GM21576 (cell line): ENCODE results near the gene GPR152.
"Not testable (repeated sequence)": the region's sequence is repeated elsewhere in the genome, so short reads cannot be mapped to it uniquely, and the experiment has no call there.

Experiments
- ATAC-seq: cut with Tn5 transposase; IDR thresholded peaks from one replicate; pipeline ENCODE4 v1.9.1; 2021; ENCODE audit warnings: mild to moderate bottlenecking, moderate library complexity; ENCODE audit not compliant: unreplicated experiment

GPR152 gene

GRCh38 chr11:67428052-67429001 lies 24.2 kb downstream of the GPR152 start, which contains the start of gene RPS6KB2:
Gene RPS6KB2, plus strand, starts transcription at chr11:67428494. Its CDS starts 52 bp downstream, at chr11:67428546.
- ATAC-seq, result peak; percentile 74

DNA sequence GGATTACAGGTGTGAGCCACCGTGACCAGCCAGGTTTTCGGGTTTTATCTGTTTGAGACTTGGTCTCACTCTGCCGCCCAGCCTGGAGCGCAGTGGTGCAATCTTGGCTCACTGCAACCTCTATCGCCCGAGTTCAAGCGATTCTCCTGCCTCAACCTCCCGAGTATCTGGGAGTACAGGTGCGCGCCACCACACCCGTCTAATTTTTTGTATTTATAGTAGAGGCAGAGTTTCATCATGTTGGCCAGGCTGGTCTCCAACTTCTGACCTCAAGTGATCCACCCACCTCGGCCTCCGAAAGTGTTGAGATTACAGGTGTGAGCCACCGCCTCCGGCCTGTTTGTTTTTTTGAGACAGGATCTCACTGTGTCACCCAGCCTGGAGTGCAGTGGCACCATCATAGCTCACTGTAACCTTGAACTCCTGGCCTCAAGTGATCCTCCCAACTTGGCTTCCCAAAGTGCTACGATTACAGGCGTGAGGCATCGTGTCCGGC lies 25.1 kb downstream of the GPR152 start:
- not testable (repeated sequence) for ATAC-seq

- ATAC-seq, result no peak
Observed at GRCh38 chr11:67423891-67424613, 28.5 kb downstream of the GPR152 start.

GRCh38 chr11:67423466-67423865 lies 29.1 kb downstream of the GPR152 start:
- ATAC-seq, result no peak

DNA sequence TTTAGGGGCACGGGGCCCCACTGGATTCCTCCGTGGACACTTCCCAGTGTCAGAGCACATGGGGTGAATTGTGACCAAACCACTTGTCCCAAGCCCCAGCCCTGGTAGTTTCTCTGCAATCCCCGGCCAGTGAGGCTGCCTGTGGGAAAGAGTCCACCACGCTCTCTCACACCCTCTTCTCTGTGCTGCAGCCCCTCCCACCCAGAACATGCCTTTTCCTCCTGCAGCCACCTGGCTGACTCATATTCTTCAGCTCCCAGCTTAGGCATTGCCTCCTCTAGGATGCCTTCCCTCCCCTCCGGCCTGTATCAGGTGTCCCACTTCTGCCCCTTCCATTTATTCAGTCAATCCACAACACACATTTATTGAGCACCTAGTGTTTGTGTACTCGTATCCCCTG lies 29.6 kb downstream of the GPR152 start:
- ATAC-seq, result no peak

- no peak for ATAC-seq
Observed at GRCh38 chr11:67421430-67422031, 31.0 kb downstream of the GPR152 start.

GRCh38 chr11:67420646-67421429 lies 31.7 kb downstream of the GPR152 start:
- ATAC-seq, result peak; percentile 73

GRCh38 chr11:67420147-67420645 lies 32.3 kb downstream of the GPR152 start:
- ATAC-seq, result no peak

DNA sequence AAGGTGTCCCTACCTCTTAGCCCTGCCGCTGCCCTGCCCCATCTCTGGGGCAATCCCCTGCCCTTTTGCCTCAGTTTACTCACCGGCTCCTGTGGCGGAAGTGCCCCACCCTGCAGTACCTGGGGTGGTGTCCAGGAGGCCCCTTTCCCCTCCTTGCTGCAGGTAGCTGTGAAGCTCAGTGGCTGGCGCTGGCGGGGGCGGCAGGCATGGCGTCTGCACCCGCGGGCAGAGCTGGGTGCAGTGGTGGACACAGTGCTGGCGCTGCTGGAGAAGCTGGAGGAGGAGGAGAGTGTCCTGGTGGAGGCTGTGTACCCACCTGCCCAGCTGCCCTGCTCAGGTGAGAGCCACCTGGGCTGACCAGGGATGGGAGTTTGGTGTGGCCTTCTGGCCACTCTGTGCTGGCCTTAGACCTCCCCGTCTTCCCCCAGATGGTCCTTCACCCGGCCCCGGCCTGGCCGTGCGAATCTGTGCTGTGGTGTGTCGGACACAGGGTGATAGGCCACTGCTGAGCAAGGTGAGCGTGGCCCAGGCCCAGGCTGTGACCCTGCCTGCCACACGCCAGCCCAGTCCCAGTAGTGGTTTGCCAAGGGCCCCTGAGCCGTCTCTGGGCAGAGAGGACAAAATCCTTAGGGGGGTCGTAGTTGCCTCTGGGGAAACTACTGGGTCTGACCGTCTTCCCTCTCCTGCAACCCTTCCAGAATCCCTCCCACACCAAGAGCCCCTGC lies 33.0 kb downstream of the GPR152 start:
- ATAC-seq, result no peak

DNA sequence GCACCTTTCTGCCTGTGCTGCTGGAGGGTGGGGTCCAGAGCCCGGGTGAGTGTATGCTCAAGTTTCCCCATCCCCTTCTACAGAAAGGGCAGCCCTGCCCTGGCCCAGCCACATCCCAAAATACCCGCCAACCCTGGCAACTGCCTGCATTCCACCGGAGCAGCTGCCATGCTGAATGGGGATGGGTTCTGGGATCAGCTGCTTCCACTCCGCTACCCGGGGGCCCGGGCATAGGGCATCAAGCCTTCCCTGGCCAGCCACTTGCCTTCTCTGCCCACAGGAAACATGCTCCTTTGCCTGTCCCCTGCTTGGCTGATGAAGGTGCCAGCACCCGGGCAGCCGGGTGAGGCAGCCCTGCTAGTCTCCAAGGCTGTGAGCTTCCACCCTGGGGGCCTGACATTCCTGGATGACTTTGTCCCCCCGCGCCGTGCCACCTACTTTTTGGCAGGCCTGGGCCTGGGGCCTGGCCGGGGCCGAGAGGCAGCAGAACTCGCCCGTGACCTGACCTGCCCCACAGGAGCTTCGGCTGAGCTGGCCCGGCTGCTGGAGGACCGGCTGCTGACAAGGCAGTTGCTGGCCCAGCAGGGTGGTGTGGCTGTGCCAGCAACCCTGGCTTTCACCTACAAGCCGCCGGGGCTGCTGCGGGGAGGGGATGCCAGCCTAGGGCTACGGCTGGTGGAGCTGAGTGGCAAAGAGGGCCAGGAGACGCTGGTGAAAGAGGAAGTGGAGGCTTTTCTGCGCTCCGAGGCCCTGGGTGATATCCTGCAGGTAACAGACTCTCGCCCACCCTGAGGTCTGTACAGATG lies 33.9 kb downstream of the GPR152 start:
- no peak for ATAC-seq

DNA sequence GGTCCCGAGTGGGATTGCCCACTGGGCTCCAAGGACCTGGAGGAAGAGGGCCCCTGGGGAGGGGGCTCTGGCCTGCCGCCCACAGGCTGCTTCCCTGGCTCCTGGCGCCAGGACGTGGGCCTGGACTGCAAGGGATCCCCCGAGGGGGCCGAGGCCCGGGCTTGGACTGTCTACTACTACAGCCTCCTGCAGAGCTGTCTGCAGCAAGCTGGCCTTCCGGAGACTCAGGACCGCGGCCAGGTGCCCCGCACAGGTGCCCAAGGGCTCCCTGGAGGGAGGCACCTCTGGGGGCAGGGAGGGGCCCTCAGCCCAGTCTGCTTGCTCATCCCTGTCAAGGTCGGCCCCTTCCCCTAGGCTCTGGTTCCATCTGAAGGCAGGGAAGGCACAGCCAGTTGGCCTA lies 35.1 kb downstream of the GPR152 start:
- no peak for ATAC-seq

DNA sequence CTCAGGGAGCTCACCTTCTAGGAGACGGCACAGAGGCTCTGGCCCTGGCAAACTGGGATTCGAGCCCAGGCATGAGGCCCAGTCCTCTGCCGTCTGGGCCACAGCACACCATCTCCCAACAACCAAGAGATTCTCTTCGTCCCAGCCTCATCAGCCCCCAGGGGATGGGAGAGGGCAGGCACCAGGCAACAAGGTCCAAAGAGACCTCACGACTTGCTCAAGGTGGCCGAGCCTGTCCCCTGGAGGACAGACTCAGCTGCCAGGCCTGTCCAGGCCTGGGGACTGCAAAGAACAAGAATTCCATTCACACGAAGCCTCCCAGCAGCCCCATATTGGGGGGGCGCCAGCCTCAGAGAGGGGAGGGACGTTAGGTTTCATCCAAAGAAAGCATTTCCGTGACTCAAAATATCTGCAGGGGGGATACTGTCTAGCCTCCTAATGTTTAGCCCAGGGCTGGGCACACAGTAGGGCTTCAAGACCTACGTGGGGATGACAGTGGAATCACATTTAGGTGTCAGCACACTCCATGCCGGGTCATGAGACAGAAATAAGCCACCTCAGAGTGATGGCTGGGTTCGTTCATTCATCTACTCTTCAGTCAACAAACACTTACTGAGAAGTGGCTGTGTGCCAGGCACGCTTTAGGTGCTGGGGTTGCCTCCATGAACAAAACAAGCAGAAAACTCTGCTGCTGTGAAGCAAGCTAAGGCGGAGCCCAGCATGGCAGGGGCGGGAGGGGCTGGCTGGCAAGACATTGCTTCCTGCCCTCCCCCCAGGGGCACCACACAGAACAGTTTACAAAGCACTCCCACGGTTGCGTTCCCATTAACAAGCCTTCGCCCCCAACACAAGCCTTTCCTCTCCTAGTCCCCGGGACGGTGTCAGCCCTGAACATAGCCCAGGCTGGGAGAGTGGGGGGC lies 35.9 kb downstream of the GPR152 start:
- no peak for ATAC-seq

- ATAC-seq, result no peak
Observed at GRCh38 chr11:67415501-67416304, 36.8 kb downstream of the GPR152 start, which contains the start of gene CARNS1. Gene CARNS1, plus strand, starts transcription at chr11:67415678. Its CDS starts 522 bp downstream, at chr11:67416200.

- ATAC-seq, result no peak
Observed at GRCh38 chr11:67413266-67413849, 39.2 kb downstream of the GPR152 start.

DNA sequence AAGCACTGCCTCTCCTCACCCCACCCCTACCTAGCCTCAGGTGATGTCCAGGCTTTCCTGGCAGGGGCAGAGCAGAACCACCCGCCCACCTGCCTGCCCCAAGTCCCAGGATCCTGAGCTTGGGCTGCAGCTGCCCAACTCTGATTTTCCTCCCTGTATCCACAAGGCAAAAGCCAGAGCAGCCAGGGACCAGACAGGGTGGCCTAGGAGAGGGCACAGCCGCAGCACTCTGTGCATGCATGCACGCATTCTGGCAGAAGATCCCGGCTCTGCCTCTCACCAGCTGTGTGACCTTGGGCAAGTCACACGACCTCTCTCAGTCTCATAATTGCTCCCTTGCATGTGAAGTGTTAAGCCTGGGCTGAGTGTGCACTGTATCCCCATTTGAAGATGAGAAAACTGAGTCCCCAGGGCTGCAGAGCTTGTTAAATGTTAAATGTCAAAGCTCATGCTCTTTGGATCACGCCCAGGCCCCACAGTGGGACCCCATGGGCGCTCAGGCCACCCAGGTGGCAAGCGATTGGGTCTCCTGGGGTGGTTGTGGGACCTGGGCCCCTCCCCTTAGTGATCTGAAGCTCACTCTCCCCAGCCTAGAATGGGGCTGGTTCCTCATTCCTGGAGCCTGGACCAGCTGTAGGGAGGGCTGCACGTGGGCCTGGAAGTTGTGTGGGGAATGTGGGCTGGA lies 39.9 kb downstream of the GPR152 start:
- ATAC-seq, result no peak

DNA sequence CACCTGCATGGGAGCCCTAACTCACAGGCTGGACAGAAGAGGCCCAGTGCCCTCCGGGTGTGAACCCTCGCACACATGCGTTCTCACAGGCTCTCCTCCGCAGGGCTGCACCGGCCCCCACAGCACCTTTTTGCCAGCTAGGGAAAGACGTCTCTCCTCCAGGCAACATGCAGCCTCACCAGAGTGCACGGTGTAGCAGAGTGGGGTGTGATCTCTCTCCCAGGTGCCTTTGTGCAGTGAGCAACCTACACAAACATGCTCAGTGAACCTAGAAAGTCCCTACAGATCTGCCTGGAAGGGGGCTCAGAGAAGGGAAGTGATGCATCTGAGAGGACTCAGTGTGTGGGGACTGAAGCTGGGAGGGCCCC lies 40.8 kb downstream of the GPR152 start:
- no peak for ATAC-seq
